Thymus (tissue), 11 donors: ENCODE measurements around the gene BCAS4. TPM values are rescaled to one million over a fixed set of nuclear protein-coding genes. Genes with fewer than 3 reads are reported as not detected.
"Not testable (repeated sequence)": the region's sequence is repeated elsewhere in the genome, so short reads cannot be mapped to it uniquely, and the experiment has no call there.

Experiments used
- DNase-seq, 9 donors: peaks; one replicate each; pipeline ENCODE4 v3.0.0-alpha.2; 2013; ENCODE audit warnings: low spot score in 9 of 9, low read depth in 6 of 9, missing footprints in 1 of 9
- H3K27ac ChIP-seq, 2 donors: one replicate each; pipeline ENCODE4 v1.5.1; 2013; ENCODE audit warnings: control low read depth in 1 of 2, low read depth in 1 of 2, low read length in 1 of 2, mild to moderate bottlenecking in 1 of 2, moderate library complexity in 1 of 2
- H3K27me3 ChIP-seq, 2 donors: one replicate each; pipeline ENCODE4 v1.5.1; 2013; ENCODE audit warnings: low read length in 1 of 2; ENCODE audit not compliant: control insufficient read depth in 2 of 2, insufficient read depth in 1 of 2
- H3K36me3 ChIP-seq, 2 donors: one replicate each; pipeline ENCODE4 v1.5.1; 2013; ENCODE audit warnings: low read length in 1 of 2, mild to moderate bottlenecking in 1 of 2, moderate library complexity in 1 of 2; ENCODE audit not compliant: control insufficient read depth in 2 of 2, insufficient read depth in 2 of 2
- H3K4me1 ChIP-seq, 2 donors: one replicate each; pipeline ENCODE4 v1.5.1; 2013; ENCODE audit warnings: low read length in 2 of 2; ENCODE audit not compliant: control insufficient read depth in 2 of 2, insufficient read depth in 2 of 2
- H3K4me3 ChIP-seq, 2 donors: one replicate each; pipeline ENCODE4 v1.5.1; 2013; ENCODE audit warnings: low read length in 2 of 2, control low read depth in 1 of 2, mild to moderate bottlenecking in 1 of 2
- H3K9me3 ChIP-seq, 2 donors: one replicate each; pipeline ENCODE4 v1.5.1; 2013; ENCODE audit warnings: low read length in 1 of 2, mild to moderate bottlenecking in 1 of 2; ENCODE audit not compliant: control insufficient read depth in 2 of 2, insufficient read depth in 1 of 2
- WGBS: extraction: QIAGEN DNeasy Blood & Tissue Kit; methylation state at CpG from one replicate; pipeline ENCODE4 v1.1.7; 2013; 5-methylcytosine and 5-hydroxymethylcytosine counted together
- polyA plus RNA-seq: library from polyadenylated mRNA; stranded (reverse); fragments of 200-250 nt; gene quantifications from one replicate; pipeline ENCODE4 v1.2.3, GENCODE V29; 2013
- total RNA-seq: library from RNA; stranded (reverse); fragments of 120-200 nt; gene quantifications from one replicate; pipeline ENCODE4 v1.2.4, GENCODE V29; 2013
- donor health status: healthy.

The BCAS4 gene
- total and polyA plus RNA-seq, 2 donors = 14.5 to 17.5 TPM

DNA sequence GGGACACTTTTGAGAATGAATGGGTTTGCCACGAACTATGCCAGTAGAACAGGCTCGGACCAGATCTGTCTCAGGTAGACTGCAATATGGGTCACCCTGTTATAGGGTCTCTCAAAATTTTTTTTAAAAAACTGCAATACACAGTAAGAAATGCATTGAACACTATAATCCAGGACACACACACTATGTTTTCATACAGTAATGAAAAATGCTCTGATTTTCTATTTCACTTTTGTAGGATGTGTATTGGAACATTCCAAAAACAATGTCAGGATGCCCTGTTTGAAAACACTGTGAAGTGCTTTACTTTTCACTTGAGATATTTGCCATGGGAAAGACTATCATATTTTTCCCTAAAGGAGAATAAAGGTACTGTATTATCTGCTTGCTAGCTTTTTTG lies 38.4 kb upstream of the BCAS4 start:
- 93% methylated on average over 2 of the region's 2 CpGs for WGBS
- Histone ChIP-seq H3K9me3 (no peaks in the 10 kb centered on the region), H3K27ac (no peak overlapping the region), H3K4me1 (no peaks in the 10 kb centered on the region), H3K27me3 (no peaks in the 10 kb centered on the region), H3K36me3 (no peaks in the 10 kb centered on the region), H3K4me3 (no peak overlapping the region)
- no peak for DNase-seq

DNA sequence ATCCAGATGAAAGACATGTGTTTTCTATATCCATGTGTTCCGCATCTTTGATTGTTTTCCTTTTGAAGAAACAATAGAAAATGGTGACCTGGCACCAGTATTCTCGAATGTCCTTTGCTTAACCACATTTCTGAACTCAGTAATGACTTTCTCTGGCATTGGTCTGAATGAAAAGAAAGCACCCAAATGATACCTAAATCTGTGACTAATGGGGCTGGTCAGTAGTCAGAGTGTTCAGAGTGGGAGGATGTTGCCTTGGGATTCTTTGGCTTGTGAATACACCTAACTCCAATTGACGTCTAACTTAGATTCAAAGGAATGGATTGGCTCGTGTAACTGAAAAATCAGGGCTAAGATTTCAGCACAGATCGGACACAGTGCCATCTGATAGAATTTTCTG lies 36.4 kb upstream of the BCAS4 start:
- no peaks in the 10 kb centered on the region for H3K36me3 ChIP-seq
- WGBS = 96% methylated on average over 5 of the region's 5 CpGs

DNA sequence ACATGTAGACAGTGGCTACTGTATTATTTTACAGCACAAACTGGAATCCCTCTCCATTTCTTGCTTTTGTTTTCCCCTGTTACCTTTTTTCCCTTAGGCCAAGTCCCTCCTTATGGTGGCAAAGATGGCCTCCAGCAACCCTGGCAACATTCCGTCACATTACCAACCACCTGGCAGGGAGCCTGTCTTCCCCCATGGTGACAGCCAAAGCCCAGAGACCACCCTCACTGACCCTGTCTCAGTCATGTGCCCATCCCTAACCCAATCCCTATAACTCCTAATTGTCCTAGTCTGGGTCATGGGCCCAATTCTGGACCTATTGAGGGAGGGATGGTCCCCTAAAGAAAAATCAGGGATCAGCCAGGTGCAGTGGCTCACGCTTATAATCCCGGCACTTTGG lies 35.9 kb upstream of the BCAS4 start:
- Histone ChIP-seq H3K27ac (no peak overlapping the region), H3K4me3 (no peak overlapping the region), H3K27me3 (no peaks in the 10 kb centered on the region), H3K9me3 (no peaks in the 10 kb centered on the region), H3K36me3 (no peaks in the 10 kb centered on the region), H3K4me1 (no peaks in the 10 kb centered on the region)
- no peak for DNase-seq
- WGBS = 98% methylated on average over 3 of the region's 3 CpGs

More for the DNA sequence above, 36.4 kb upstream of the BCAS4 start:
- no peaks in the 10 kb centered on the region for H3K9me3 ChIP-seq
- H3K27ac ChIP-seq = no peak overlapping the region
- H3K4me3 ChIP-seq = no peak overlapping the region
- DNase-seq = no peak
- H3K27me3 ChIP-seq = no peaks in the 10 kb centered on the region
- no peaks in the 10 kb centered on the region for H3K4me1 ChIP-seq

DNA sequence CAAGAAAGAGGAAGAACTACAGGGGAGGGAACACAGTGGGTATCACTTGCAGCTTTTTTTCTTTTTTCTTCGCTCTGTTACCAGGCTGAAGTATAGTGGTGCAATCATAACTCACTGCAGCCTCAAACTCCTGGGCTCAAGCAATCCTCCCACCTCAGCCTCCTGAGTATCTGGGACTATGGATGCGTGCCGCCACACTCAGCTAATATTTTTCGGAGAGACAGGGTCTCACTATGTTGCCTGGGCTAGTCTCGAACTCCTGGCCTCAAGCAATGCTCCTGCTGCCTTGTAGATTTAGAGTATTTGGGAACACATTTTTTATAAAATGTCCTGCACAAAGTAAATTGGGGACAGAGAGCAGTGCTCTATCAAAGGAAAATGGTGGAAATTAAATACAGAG lies 35.2 kb upstream of the BCAS4 start:
- 75% methylated on average over 5 of the region's 5 CpGs for WGBS
- Histone ChIP-seq H3K4me1 (no peaks in the 10 kb centered on the region), H3K27me3 (no peaks in the 10 kb centered on the region), H3K36me3 (no peaks in the 10 kb centered on the region), H3K4me3 (no peak overlapping the region), H3K9me3 (no peaks in the 10 kb centered on the region), H3K27ac (no peak overlapping the region)
- DNase-seq = no peak

DNA sequence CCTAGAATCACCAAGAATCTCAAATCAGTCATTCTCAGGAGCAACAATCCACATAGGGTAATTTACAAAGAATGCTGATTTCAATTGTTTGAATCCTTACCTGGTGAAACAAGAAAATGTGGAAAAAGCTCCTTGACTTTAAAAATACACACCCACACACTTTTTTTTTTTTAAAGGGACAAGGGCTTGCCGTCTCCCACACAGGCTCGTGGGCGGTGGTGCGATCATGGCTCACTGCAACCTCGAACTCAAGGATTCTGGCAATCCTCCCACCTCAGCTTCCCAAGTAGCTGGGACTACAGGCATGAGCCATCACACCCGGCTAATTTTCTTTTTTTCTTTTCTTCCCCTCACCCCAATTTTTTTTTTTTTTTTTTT lies 32.8 kb upstream of the BCAS4 start:
- Histone ChIP-seq H3K4me1 (no peaks in the 10 kb centered on the region), H3K27ac (no peak overlapping the region), H3K9me3 (no peaks in the 10 kb centered on the region), H3K36me3 (no peaks in the 10 kb centered on the region), H3K27me3 (no peaks in the 10 kb centered on the region), H3K4me3 (no peak overlapping the region)
- over 99% methylated on average over 6 of the region's 6 CpGs for WGBS
- no peak for DNase-seq

DNA sequence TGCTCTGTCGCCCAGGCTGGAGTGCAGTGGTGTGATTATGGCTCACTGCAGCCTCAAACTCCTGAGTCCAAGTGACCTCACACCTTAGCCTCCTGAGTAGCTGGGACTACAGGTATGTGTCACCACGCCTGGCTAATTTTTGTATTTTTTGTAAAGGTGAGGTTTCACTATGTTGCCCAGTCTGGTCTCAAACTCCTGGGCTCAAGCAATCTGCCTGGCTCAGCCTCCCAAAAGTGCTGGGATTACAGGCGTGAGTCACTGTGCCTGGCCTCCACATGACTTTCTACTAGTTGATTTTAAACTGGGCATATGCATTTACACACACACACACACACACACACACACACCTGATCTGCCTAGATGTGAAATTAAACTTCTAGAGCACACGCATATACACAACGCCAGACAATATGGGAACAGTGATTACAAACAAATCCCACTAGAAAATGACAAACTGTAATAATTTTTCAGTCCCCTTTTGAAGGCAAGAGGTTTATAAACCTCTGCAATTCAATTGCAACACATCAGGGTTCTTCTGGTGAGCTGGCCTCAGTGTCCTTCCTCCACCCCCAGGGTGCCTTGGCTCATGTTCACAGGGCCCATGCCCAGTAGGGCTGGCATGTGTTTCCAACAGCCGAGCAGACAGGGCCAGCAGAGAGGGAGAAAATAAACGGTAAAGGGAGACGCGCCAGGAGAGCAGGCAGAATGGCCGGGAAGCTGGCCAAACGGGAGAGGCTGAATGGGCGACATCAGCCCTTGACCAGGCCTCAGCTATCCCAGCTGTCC lies 32.2 kb upstream of the BCAS4 start:
- 95% methylated on average over 12 of the region's 12 CpGs for WGBS
- H3K27ac ChIP-seq = no peak overlapping the region
- DNase-seq = no peak

DNA sequence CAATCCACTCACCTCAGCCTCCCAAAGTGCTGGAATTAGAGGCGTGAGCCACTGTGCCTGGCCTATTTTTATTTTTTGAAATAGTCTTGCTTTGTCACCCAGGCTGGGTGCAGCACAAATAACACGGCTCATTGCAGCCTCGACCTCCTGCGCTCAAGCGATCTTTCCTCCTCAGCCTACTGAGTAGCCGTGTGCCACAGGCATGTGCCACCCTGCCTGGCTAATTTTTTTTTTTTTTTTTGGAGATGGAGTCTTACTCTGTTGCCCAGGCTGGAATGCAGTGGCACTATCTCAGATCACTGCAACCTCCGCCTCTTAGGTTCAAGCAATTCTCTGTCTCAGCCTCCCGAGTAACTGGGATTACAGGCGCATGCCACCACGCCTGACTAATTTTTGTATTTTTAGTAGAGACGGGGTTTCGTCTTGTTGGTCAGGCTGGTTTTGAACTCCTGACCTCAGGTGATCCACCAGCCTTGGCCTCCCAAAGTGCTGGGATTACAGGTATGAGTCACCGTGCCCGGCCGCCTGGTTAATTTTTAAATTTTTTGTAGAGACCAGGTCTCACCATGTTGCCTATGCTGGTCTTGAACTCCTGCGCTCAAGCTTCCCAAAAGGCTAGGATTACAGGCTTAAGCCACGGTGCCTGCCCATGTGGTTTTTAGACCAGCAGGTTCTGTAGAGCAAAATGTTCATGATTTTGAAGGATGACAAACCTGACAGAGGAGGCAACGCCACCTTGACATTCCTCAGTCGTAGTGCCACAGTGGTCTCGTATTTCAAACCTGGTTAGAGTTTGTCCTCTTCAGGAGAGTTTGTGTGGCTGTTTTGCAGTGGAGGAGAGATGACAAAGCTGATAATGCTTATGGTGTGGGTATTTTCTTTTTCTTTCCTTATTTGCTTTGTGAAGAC lies 31.1 kb upstream of the BCAS4 start:
- 91% methylated on average over 20 of the region's 20 CpGs for WGBS
- not testable (repeated sequence) for H3K4me1 ChIP-seq, H3K4me3 ChIP-seq, H3K9me3 ChIP-seq, H3K27ac ChIP-seq, DNase-seq, H3K27me3 ChIP-seq, H3K36me3 ChIP-seq

More for the DNA sequence above, 32.2 kb upstream of the BCAS4 start:
- Histone ChIP-seq H3K4me3 (no peak overlapping the region), H3K9me3 (no peaks in the 10 kb centered on the region), H3K36me3 (no peaks in the 10 kb centered on the region), H3K4me1 (no peaks in the 10 kb centered on the region), H3K27me3 (no peaks in the 10 kb centered on the region)

DNA sequence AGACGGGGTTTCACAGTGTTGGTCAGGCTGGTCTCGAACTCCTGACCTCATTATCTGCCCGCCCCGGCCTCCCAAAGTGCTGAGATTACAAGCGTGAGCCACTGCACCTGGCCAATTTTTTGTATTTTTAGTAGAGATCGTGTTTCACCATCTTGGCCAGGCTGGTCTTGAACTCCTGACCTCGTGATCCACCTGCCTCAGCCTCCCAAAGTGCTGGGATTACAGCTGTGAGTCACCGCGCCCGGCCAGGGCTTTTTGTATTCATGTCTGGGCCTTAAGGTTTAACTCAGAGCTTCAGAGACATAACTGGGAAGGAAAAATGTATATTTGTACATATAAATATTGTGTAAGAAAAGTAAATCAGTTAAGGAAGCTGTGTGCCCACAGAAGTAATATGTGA lies 29.6 kb upstream of the BCAS4 start:
- not testable (repeated sequence) for H3K9me3 ChIP-seq, H3K4me1 ChIP-seq, H3K36me3 ChIP-seq, DNase-seq, H3K4me3 ChIP-seq, H3K27me3 ChIP-seq, H3K27ac ChIP-seq
- 93% methylated on average over 10 of the region's 10 CpGs for WGBS

DNA sequence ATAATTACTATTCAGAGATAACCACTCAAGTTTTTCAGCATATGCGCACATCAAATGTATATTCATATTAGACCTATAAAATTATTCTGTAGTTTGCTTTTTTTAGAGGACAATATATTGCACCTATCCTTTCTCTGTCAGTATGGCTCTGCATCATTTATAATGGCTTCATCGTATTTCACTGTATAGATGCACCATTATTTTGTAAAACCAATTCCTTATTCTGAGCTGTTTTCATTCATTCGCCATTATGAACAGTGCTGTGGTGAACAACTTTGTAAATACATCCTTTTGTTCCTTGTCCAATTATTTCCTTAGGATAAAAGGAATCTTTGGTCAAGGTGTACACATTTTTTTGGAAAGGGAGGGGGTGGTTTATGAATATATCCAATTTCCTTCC lies 29.2 kb upstream of the BCAS4 start:
- H3K36me3 ChIP-seq = no peaks in the 10 kb centered on the region
- H3K27me3 ChIP-seq = no peaks in the 10 kb centered on the region

More for the DNA sequence above, 29.2 kb upstream of the BCAS4 start:
- DNase-seq = no peak
- Histone ChIP-seq H3K4me3 (no peak overlapping the region), H3K9me3 (no peaks in the 10 kb centered on the region), H3K4me1 (no peaks in the 10 kb centered on the region), H3K27ac (no peak overlapping the region)
- 64% methylated on average over 3 of the region's 3 CpGs for WGBS
